SW480 (cell line): ENCODE data around the gene NDUFV1.
"Not testable (repeated sequence)": the region's sequence is repeated elsewhere in the genome, so short reads cannot be mapped to it uniquely, and the experiment has no call there.

Experiments
- DNase-seq: peaks from one replicate; pipeline ENCODE4 v3.0.0-alpha.2; 2016; ENCODE audit warnings: low spot score

The NDUFV1 gene

GRCh38 chr11:67606492-67607295 lies at the start of gene NDUFV1:
Gene NDUFV1 (plus strand): TSS chr11:67606936. CDS start chr11:67607005, 69 bp downstream.
- peak; percentile 94 for DNase-seq

- no peak for DNase-seq
These were observed 48.5 kb upstream of the NDUFV1 start for GRCh38 chr11:67558084-67558772.

GRCh38 chr11:67561971-67562619 lies 44.6 kb upstream of the NDUFV1 start:
- no peak for DNase-seq

DNA sequence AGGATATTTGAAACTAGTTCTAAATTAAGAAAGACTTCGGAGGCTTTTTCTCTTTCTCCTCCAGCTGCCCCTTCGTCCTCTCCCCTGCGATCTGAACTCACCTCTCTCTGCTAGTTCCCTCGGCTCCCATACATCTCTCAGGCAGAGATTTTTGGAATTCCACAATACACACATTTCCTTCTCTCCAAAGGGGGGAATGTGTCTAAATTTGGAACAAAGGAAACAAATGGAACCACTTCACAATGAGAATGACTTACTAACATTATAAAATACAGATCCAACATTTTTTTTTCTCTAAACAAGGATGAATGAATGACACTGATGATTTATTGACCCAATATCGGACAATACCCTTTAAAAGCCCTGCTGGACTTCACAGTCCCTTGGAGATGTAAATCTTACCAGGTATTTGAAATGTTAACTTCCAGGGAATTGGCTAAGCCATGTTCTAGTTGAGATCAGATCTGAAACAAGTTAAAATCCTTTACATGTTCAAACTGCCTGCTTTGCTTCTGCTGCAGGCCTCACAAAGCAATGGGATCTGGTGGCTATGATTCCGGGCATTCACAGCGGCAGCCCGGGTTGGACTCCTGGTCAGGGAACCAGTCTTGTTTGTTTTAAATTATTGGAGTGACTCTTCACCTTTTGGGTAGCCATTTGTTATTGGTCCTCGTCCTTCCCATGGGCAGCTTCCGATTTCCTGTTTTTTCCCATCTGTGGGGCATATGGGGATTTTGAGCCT lies 43.6 kb upstream of the NDUFV1 start:
- no peak for DNase-seq

- not testable (repeated sequence) for DNase-seq
These were observed 43.0 kb upstream of the NDUFV1 start for GRCh38 chr11:67563705-67564114.

GRCh38 chr11:67564230-67564629 lies 42.5 kb upstream of the NDUFV1 start:
- no peak for DNase-seq

DNA sequence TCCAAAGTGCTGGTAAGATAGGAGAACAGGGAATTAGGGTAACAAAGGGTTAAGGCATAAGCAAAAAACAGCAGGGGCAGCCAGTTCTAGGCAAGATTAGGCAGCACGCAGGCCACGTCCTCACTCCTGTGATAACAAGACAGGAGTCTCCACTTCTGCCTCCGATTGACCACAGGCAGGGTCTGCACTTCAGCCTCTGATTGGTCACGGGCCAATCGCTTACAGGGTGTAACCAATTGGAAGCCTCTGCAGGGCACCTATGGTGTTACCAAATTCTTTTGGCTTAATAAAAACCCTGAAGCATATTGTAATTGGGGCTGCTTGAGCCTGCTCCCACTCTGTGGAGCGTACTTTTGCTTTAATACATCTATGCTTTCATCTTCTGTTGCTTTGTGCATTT lies 35.3 kb upstream of the NDUFV1 start:
- DNase-seq: no peak

- DNase-seq: no peak
These were observed 34.4 kb upstream of the NDUFV1 start for GRCh38 chr11:67572305-67572704.

DNA sequence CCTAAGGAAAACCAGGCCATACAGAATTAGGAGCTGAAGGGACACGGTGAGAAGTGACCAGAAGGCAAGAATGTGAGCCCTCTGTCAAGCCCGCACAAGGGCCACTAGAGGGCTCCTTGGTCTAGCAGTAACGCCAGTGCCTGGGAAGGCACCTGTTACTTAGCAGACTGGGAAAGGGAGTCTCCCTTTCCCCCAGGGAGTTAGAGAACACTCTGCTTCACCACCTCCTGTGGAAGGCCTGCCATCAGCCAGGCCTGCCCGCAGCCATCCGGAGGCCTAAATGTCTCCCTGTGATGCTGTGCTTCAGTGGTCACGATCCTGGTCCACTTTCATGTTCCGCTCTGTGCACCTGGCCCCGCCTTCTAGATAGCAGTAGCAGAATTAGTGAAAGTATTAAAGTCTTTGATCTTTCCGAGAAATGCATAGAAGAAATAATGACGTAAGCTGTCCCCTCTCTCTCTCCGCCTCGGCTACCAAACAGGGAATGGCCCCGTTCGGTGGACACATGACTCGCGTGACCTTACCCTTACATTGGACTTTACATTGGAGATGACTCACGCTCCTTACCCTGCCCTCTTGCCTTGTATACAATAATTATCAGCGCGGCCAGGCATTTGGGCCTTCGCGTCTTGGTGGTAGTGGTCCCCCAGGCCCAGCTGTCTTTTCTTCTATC lies 33.9 kb upstream of the NDUFV1 start:
- DNase-seq: peak; percentile 92

GRCh38 chr11:67574938-67575337 lies 31.8 kb upstream of the NDUFV1 start:
- no peak for DNase-seq

GRCh38 chr11:67576735-67577475 lies 29.8 kb upstream of the NDUFV1 start:
- DNase-seq: no peak

DNA sequence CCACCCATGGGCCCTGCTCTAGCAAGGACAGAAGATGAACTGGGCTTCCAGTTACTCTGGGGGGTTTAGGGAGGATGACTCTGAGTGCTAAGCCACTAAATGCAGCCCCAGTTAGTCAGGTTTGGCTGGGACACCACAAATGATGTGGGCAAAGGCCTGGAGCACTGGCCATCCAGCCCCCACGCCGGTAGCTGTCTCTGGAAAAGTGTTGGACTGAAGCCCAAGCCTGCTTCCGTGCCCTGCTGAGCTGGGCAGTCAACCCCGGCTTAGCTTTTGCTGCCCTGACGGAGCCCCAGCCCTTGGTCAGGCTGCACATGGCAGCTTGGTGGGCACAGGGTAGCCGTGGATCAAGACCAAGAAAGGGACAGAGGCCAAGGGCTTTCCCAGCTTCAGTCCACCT lies 28.8 kb upstream of the NDUFV1 start:
- DNase-seq: no peak

- peak; percentile 73 for DNase-seq
These were observed 25.3 kb upstream of the NDUFV1 start for GRCh38 chr11:67581469-67581868.

- peak; percentile 62 for DNase-seq
These were observed 24.7 kb upstream of the NDUFV1 start for GRCh38 chr11:67582011-67582410.

DNA sequence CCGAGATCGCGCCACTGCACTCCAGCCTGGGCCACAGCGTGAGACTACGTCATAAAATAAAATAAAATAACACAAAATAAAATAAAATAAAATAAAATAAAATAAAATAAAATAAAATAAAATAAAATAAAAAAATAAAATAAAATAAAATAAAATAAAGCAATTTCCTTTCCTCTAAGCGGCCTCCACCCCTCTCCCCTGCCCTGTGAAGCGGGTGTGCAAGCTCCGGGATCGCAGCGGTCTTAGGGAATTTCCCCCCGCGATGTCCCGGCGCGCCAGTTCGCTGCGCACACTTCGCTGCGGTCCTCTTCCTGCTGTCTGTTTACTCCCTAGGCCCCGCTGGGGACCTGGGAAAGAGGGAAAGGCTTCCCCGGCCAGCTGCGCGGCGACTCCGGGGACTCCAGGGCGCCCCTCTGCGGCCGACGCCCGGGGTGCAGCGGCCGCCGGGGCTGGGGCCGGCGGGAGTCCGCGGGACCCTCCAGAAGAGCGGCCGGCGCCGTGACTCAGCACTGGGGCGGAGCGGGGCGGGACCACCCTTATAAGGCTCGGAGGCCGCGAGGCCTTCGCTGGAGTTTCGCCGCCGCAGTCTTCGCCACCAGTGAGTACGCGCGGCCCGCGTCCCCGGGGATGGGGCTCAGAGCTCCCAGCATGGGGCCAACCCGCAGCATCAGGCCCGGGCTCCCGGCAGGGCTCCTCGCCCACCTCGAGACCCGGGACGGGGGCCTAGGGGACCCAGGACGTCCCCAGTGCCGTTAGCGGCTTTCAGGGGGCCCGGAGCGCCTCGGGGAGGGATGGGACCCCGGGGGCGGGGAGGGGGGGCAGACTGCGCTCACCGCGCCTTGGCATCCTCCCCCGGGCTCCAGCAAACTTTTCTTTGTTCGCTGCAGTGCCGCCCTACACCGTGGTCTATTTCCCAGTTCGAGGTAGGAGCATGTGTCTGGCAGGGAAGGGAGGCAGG lies 23.2 kb upstream of the NDUFV1 start, which contains the start of gene GSTP1:
TSS of gene GSTP1 (plus strand) at position 566 of the 958 bp plus-strand sequence. CDS start at position 598, 32 bp downstream.
- DNase-seq: peak; percentile 92

DNA sequence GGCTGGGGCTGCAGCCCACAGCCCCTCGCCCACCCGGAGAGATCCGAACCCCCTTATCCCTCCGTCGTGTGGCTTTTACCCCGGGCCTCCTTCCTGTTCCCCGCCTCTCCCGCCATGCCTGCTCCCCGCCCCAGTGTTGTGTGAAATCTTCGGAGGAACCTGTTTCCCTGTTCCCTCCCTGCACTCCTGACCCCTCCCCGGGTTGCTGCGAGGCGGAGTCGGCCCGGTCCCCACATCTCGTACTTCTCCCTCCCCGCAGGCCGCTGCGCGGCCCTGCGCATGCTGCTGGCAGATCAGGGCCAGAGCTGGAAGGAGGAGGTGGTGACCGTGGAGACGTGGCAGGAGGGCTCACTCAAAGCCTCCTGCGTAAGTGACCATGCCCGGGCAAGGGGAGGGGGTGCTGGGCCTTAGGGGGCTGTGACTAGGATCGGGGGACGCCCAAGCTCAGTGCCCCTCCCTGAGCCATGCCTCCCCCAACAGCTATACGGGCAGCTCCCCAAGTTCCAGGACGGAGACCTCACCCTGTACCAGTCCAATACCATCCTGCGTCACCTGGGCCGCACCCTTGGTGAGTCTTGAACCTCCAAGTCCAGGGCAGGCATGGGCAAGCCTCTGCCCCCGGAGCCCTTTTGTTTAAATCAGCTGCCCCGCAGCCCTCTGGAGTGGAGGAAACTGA lies 22.4 kb upstream of the NDUFV1 start:
- peak; percentile 33 for DNase-seq

DNA sequence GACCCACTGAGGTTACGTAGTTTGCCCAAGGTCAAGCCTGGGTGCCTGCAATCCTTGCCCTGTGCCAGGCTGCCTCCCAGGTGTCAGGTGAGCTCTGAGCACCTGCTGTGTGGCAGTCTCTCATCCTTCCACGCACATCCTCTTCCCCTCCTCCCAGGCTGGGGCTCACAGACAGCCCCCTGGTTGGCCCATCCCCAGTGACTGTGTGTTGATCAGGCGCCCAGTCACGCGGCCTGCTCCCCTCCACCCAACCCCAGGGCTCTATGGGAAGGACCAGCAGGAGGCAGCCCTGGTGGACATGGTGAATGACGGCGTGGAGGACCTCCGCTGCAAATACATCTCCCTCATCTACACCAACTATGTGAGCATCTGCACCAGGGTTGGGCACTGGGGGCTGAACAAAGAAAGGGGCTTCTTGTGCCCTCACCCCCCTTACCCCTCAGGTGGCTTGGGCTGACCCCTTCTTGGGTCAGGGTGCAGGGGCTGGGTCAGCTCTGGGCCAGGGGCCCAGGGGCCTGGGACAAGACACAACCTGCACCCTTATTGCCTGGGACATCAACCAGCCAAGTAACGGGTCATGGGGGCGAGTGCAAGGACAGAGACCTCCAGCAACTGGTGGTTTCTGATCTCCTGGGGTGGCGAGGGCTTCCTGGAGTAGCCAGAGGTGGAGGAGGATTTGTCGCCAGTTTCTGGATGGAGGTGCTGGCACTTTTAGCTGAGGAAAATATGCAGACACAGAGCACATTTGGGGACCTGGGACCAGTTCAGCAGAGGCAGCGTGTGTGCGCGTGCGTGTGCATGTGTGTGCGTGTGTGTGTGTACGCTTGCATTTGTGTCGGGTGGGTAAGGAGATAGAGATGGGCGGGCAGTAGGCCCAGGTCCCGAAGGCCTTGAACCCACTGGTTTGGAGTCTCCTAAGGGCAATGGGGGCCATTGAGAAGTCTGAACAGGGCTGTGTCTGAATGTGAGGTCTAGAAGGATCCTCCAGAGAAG lies 21.6 kb upstream of the NDUFV1 start:
- DNase-seq: no peak

GRCh38 chr11:67585911-67586310 lies 20.8 kb upstream of the NDUFV1 start:
- DNase-seq: no peak
